ENCODE data around the gene CLDN24. TPM values are rescaled to one million over a fixed set of nuclear protein-coding genes. Genes with fewer than 3 reads are reported as not detected.
"Not testable (repeated sequence)": the region's sequence is repeated elsewhere in the genome, so short reads cannot be mapped to it uniquely, and the experiment has no call there.

Gene CLDN24
- total and polyA plus RNA-seq, 7 donors: not detected

GRCh38 chr4:183327827-183328226 lies 5.6 kb upstream of the CLDN24 start:
- 94 to 96% methylated on average over 7 of the region's 7 CpGs for WGBS, 2 donors
- no peaks in the 10 kb centered on the region for H3K27me3 ChIP-seq

GRCh38 chr4:183326853-183327252 lies 4.6 kb upstream of the CLDN24 start:
- intact Hi-C loops (cut with DNase I): no loop called here
- Histone ChIP-seq H3K9me3 (no peaks in the 10 kb centered on the region), H3K36me3 (no peaks in the 10 kb centered on the region), H3K4me1 (no peaks in the 10 kb centered on the region), H3K4me3 (no peak overlapping the region), H3K27me3 (no peaks in the 10 kb centered on the region), H3K27ac (no peak overlapping the region)
- TF ChIP-seq POLR2AphosphoS5 (IDR thresholded peaks at IDR 0.05): no peak
- TF ChIP-seq EP300 (IDR thresholded peaks at IDR 0.05): no peak
- no peak for TF ChIP-seq POLR2A (IDR thresholded peaks at IDR 0.05)
- TF ChIP-seq, protein P1, sequence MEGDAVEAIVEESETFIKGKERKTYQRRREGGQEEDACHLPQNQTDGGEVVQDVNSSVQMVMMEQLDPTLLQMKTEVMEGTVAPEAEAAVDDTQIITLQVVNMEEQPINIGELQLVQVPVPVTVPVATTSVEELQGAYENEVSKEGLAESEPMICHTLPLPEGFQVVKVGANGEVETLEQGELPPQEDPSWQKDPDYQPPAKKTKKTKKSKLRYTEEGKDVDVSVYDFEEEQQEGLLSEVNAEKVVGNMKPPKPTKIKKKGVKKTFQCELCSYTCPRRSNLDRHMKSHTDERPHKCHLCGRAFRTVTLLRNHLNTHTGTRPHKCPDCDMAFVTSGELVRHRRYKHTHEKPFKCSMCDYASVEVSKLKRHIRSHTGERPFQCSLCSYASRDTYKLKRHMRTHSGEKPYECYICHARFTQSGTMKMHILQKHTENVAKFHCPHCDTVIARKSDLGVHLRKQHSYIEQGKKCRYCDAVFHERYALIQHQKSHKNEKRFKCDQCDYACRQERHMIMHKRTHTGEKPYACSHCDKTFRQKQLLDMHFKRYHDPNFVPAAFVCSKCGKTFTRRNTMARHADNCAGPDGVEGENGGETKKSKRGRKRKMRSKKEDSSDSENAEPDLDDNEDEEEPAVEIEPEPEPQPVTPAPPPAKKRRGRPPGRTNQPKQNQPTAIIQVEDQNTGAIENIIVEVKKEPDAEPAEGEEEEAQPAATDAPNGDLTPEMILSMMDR (IDR thresholded peaks at IDR 0.05): no peak
- DNase-seq: no peak
- 30 to 72% methylated on average over 2 of the region's 2 CpGs for WGBS, 2 donors

More at GRCh38 chr4:183327827-183328226, 5.6 kb upstream of the CLDN24 start:
- no peaks in the 10 kb centered on the region for H3K9me3 ChIP-seq
- H3K36me3 ChIP-seq: no peaks in the 10 kb centered on the region
- intact Hi-C loops (cut with DNase I): no loop called here
- DNase-seq: no peak
- no peak overlapping the region for H3K4me3 ChIP-seq
- no peaks in the 10 kb centered on the region for H3K4me1 ChIP-seq
- H3K27ac ChIP-seq: no peak overlapping the region
- TF ChIP-seq, protein P1 (IDR thresholded peaks at IDR 0.05): no peak

- DNase-seq; H3K27me3 ChIP-seq; H3K27ac ChIP-seq; H3K36me3 ChIP-seq; H3K4me3 ChIP-seq; H3K4me1 ChIP-seq; intact Hi-C loops (cut with DNase I); H3K9me3 ChIP-seq: not testable (repeated sequence)
- 82 to 87% methylated on average over 6 of the region's 6 CpGs for WGBS, 2 donors
Observed at GRCh38 chr4:183326387-183326786, 4.2 kb upstream of the CLDN24 start.

GRCh38 chr4:183324619-183325018 lies 2.4 kb upstream of the CLDN24 start:
- TF ChIP-seq, protein P1 (IDR thresholded peaks at IDR 0.05): no peak
- no peak for TF ChIP-seq POLR2AphosphoS5 (IDR thresholded peaks at IDR 0.05)
- TF ChIP-seq EP300 (IDR thresholded peaks at IDR 0.05): no peak
- TF ChIP-seq POLR2A (IDR thresholded peaks at IDR 0.05): no peak
- Histone ChIP-seq H3K27me3 (no peaks in the 10 kb centered on the region), H3K27ac (no peak overlapping the region), H3K36me3 (peaks cover 0 to 6% (median 0%) of the 10 kb centered on the region in 4 donors), H3K9me3 (no peaks in the 10 kb centered on the region), H3K4me3 (no peak overlapping the region), H3K4me1 (no peaks in the 10 kb centered on the region)
- intact Hi-C loops (cut with DNase I): no loop called here
- no peak for DNase-seq
- 90 to 93% methylated on average over 7 of the region's 7 CpGs for WGBS, 2 donors

GRCh38 chr4:183324056-183324455 lies 1.8 kb upstream of the CLDN24 start:
- H3K4me3 ChIP-seq; H3K36me3 ChIP-seq; H3K27me3 ChIP-seq; DNase-seq; intact Hi-C loops (cut with DNase I); H3K27ac ChIP-seq; H3K4me1 ChIP-seq; H3K9me3 ChIP-seq: not testable (repeated sequence)
- WGBS, 2 donors: 92 to 93% methylated on average over 11 of the region's 11 CpGs

DNA sequence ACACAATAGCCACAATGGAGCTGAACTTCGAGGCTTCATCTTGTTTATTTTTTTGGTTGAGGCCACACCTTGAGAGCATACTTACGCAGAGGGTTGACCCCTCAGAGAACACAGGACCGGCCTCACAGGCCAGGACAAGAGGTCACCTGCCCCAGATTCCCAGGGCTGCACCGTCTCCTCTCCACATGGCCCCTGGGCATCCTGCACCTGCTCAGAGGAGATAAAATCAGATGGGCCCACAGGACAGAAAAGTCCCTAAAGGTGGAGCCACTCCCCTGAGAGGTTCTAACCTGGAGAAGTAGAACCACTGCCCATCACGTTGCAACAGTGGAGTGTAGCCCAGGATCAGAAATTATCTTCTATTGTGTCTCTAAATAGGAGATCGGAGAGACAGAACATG lies 1.1 kb upstream of the CLDN24 start:
- 84 to 87% methylated on average over 6 of the region's 6 CpGs for WGBS, 2 donors
- no peaks in the 10 kb centered on the region for H3K4me1 ChIP-seq
- no peaks in the 10 kb centered on the region for H3K9me3 ChIP-seq
- DNase-seq: no peak
- no peak overlapping the region for H3K27ac ChIP-seq
- peaks cover 0 to 14% (median 0%) of the 10 kb centered on the region in 4 donors for H3K36me3 ChIP-seq
- intact Hi-C loops (cut with DNase I): no loop called here
- H3K4me3 ChIP-seq: no peak overlapping the region
- H3K27me3 ChIP-seq: no peaks in the 10 kb centered on the region
- no peak for TF ChIP-seq POLR2AphosphoS5 (IDR thresholded peaks at IDR 0.05)
- TF ChIP-seq POLR2A (IDR thresholded peaks at IDR 0.05): no peak
- no peak for TF ChIP-seq EP300 (IDR thresholded peaks at IDR 0.05)
- TF ChIP-seq, protein P1 (IDR thresholded peaks at IDR 0.05): no peak
